GM21381 (cell line): ENCODE results near the gene CADM1.
A peak's percentile ranks its signal among the peaks of the same experiment; 100 is the strongest.

ENCODE experiments used
- ATAC-seq: cut with Tn5 transposase; IDR thresholded peaks from one replicate; pipeline ENCODE4 v1.9.1; 2021; ENCODE audit warnings: mild to moderate bottlenecking, moderate library complexity; ENCODE audit not compliant: unreplicated experiment

Gene CADM1

GRCh38 chr11:115409116-115409670, 95.0 kb downstream of the CADM1 start:
- no peak for ATAC-seq

DNA sequence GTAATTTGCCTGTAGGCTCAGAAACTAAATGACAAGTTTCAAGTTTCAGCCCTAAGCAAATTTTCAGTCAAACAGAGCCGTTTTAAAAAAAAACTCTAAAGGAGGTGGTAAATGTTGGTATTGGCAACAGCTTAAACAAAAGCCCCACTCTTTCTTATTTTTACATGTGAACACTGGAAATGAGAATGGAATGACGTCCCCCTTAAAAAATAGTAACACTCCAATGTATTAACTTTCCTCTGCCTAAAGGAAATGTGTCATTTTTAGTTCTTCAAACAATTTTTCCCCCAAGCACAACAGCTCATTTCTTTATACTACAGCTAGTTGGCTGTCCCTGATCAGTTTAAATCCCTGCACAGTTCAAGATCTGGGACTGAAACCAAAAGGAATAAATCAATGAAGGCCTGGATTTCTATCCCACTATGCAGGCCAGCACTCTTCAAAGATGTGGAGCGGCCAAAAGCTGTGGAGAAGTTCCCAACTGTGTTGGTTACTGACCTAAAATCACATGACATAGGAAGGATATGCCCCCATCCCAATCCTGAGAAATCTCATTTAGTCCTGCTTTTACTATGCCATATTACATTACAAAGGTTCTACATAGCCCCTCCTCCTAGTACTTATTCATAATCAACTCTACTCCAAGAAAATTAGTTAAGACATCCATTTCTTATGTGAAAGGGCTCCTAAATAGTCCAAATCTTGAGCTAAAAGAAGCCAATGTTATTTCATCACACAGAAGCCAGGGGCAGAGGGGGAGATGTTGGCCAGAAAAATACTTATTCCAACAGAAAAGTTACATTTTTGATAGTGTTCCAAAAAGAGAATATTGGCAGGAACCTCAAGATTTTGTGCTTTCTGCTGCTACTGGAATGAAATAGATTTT, 95.9 kb downstream of the CADM1 start:
- no peak for ATAC-seq

- no peak for ATAC-seq
Observed at GRCh38 chr11:115407496-115407895, 96.7 kb downstream of the CADM1 start.

DNA sequence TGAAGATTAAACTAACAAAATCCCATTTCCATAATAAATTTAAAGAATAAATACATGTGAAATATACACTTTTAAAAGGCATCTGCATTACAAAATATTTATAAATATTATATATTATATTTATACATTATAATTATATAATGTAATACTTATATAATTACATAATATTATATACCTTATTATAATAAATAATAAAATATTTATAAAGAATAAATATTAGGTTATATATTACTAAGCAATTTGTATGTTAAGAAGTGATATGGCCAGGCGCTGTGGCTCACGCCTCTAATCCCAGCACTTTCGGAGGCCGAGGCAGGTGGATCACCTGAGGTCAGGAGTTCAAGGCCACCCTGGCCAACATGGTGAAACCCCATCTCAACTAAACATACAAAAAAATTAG, 97.8 kb downstream of the CADM1 start:
- no peak for ATAC-seq

GRCh38 chr11:115398333-115399080, 105.7 kb downstream of the CADM1 start:
- no peak for ATAC-seq

GRCh38 chr11:115396533-115396932, 107.7 kb downstream of the CADM1 start:
- ATAC-seq, result no peak

DNA sequence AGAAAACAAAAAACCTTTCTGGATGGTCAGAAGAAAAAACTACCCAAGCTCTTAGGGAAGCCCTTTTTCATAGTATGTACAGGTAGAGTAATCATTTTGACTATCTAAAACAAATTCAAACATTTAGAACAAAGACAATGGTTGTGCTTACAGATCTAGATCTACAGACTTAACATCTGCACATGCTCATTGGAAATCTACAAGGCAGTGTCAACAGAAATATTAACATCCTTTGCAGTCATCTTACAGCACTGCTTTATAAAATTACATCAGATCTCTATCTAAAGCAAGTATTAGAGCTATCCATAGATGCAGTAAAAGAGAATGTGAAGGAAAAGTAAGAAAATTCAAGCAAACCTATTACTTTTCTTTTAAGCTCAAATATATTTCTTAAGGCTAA, 110.3 kb downstream of the CADM1 start:
- ATAC-seq, result no peak

GRCh38 chr11:115391598-115391997, 112.6 kb downstream of the CADM1 start:
- ATAC-seq, result no peak

DNA sequence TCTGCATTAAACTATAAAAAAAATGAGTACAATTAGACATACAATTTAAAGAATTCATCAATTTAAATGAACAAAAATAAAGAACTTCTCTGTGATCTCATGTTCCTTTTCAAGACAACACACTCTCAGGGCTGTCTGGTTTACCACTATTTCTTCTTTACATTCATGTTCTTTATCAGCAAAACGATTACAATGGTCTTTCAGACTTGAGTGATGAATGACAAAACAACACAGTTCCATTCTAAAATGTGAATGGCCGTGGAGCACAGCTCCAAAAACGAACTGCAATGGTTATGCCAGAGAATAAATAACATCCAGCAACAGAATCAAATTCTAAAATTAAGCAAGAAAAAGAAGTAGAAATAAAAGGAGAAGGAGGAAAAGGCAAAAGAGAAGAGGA, 113.1 kb downstream of the CADM1 start:
- no peak for ATAC-seq

DNA sequence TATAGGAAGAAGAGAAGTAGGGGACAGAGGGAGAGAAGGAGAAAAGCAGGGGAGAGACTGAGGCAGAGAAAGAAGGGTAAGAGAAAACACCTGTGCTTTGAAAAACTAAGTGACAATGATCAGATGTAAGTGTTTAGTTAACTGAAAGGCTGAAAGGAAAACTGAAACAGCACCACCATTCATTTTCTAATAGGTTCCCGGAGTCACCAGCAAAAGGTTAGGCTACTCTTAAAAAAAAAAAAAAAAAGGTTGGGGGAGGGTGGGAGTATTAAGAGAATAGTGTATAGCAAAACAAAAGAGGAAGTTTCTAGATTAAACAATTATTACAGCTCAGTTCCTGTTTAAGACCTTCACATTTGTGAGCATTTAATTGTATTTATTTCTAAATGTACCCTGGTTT, 113.8 kb downstream of the CADM1 start:
- ATAC-seq, result no peak

DNA sequence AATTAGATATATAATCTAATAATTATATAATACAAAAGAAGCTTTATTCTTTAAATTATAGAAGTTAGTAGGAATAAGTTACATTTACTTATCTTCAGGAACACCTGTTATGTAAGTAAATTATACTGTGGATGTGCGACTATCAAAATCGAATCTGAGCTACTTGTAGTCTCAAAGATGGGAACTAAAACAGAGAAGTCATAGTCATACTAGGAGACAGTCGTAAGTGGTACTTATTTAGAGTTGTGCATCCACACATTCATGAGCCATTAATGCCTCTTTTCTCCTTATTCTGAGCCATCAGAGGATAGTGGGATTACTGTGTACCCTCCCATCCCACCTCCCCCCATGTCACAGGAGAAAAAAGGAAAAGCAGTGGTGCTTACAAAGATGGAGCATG, 114.4 kb downstream of the CADM1 start:
- no peak for ATAC-seq

GRCh38 chr11:115385226-115385625, 119.0 kb downstream of the CADM1 start:
- ATAC-seq, result no peak

DNA sequence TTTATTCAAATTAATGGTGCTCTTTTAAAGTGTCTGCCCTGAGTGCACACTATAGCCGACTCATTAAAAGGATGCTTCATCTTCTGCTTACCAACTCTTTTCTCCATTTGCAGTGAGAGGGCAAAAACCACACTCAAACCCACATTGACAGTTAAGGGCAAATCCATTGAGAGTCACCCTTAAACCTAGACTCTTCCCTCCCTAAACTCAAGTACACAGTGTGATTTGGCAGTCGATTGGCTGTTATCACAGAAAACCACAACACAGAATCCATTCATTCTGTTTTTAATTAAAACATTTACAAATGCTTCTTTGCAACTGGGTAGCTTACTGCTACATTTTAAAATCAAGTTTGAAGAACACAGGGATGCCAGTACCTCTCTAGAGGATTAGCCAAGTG, 120.0 kb downstream of the CADM1 start:
- ATAC-seq, result no peak

DNA sequence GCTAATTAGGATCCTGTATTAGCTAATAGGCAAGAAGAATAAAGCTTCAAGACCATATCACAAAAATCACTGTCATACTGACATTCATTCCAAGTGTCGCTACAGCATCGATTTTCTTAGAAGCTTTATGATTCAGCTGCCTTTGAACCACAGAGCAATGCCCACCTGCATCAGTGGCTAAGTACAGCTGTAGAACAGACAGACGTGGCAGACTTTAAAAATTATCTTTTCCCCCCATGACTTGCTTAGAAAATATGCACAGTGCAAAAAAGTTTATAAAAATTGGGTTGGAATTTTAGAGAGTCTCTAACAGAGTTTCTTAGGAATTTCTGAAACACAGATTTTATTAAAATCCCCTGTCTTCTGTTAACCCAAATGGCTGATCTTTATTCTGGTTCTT, 120.8 kb downstream of the CADM1 start:
- ATAC-seq, result no peak

DNA sequence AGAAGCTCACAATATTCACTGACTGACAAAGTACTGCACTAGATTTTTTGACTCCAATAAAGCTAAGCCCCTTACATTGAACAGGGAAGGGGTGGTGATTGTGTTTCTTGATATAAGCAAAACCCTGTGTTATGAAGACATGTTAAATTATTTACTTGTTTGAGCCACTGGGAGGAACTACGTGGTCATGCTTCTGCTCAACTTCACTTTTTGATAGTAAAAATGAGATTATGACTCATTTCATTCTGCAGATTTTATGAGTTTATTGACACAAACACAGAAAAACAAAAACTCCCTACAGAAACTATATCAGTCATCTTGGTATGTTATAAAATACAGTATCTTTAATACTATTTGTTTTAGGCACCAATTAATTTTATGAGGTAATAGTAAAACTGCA, 124.7 kb downstream of the CADM1 start:
- ATAC-seq, result peak; percentile 57

- ATAC-seq, result no peak
Observed at GRCh38 chr11:115378557-115378956, 125.7 kb downstream of the CADM1 start.

DNA sequence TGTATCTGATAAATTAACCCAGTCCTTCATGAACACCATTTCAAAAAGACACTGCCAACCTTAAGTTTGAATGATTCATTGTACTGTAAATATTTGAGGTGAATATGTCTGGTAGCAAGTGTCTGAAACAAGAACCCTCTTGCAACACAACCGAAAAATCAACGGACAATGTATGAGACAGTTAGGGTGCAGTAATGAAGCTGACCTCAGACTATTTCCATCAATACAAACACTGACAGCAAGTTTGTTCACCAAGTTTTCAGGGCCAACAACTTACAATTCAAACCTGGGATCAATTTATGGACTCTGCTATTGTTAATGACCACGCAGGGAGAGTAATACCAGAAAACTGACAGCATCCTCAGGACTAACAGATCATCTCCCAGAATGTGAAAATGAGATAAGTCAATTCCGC, 126.3 kb downstream of the CADM1 start:
- ATAC-seq, result no peak

DNA sequence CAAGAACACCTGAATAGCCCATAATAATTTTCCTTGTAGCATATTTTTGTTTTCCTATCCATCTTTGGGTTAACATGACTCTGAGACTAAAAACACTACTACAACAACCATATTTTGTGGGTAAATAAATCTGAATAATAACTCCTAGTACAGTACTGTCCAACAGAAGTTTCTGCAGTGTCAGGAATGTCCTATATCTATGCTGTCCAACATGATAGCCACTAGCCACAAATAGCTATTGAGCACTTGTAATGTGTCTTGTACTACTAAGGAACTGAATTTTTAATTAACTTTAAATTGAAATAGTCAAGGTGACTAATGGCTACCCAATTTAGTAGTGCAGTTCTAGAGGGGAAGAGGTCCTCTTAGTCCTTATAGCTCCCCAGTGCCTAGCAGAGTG, 135.6 kb downstream of the CADM1 start:
- ATAC-seq, result no peak

DNA sequence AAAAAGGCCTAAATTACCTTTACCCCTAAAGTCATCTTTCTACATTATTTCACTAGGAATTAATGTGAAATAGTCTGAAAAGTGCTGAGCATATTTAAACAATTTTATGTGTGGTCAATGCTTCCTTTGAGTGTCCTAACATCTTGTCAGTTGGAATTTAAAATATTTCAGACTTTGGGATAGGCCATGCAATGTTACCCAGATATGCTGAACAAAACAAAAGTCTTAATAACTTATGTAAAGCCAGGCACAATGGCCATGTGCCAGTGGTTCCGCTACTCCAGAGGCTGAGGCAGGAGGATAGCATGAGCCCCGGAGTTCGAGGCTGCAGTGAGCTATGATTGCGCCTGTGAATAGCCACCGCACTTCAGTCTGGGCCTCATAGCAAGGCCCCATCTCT, 137.4 kb downstream of the CADM1 start:
- ATAC-seq, result no peak

DNA sequence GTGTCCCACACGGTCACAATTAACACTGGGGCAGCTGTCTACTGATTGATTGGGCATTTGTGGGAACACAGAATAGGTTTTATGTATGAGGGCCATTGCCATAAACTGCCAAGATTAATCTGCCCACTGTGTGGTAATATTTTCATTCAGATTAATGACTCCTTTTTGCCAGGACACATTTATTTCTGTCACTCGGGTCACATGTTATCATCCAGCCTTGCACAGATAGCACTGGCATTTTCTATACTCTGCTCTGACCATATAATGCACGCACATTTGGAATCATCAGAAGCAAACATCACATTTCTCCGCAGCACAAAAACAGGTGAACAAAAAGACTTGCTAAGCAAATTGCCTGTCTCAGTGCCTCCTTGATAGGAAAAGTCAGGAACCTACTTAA, 138.3 kb downstream of the CADM1 start:
- ATAC-seq, result no peak

DNA sequence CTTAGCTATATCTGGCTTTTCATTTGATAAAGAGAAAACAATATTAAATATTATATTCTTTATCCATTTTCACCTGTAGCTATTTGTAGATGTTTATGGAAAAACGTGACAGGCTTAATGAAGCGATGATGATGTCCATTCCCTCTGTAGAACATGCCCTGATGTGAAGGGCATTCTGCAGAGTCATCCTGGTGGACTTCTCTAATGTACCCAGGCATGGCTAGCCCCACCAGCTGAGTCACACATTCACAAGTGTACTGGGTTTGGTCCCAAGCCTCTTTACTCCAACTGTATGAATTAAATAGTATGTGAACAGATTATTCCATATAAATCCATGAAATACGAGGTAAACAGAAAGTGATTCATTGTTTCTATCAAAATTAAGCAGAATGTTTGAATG, 139.3 kb downstream of the CADM1 start:
- ATAC-seq, result no peak

- no peak for ATAC-seq
Observed at GRCh38 chr11:115363921-115364320, 140.3 kb downstream of the CADM1 start.
